Measurements from ENCODE around the gene DCUN1D5.
"Not testable (repeated sequence)": the region's sequence is repeated elsewhere in the genome, so short reads cannot be mapped to it uniquely, and the experiment has no call there.

The DCUN1D5 gene

GRCh38 chr11:103053997-103054396 is 38.0 kb downstream of the DCUN1D5 start:
- FAIRE-seq, result no peak

- FAIRE-seq, result no peak
Observed at GRCh38 chr11:103051981-103052380, 40.0 kb downstream of the DCUN1D5 start.

- FAIRE-seq, result no peak
Observed at GRCh38 chr11:103051151-103051801, 40.7 kb downstream of the DCUN1D5 start.

DNA sequence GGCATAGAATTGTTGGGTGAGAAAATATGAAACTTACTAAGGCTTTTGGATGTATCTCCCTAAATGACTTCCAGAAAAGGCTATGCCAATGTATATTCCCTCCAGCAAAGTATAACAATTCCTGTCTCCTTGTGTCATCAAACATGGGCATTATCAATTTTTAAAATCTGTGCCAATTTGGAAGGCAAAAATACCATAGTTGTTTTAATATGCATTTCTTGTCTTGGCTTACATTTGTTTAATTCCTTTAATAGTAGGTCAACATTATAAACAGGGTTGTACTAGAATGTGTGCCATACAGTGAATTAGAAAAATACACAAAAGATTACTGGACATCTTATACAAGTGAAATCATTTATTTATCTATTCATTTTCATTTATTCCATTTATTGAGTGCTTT is 41.6 kb downstream of the DCUN1D5 start:
- FAIRE-seq, result no peak

GRCh38 chr11:103047837-103048236 is 44.1 kb downstream of the DCUN1D5 start:
- no peak for FAIRE-seq

- FAIRE-seq, result no peak
Observed at GRCh38 chr11:103043826-103044678, 47.9 kb downstream of the DCUN1D5 start.

GRCh38 chr11:103042161-103042560 is 49.8 kb downstream of the DCUN1D5 start:
- no peak for FAIRE-seq

GRCh38 chr11:103035791-103036434 is 56.0 kb downstream of the DCUN1D5 start:
- no peak for FAIRE-seq

DNA sequence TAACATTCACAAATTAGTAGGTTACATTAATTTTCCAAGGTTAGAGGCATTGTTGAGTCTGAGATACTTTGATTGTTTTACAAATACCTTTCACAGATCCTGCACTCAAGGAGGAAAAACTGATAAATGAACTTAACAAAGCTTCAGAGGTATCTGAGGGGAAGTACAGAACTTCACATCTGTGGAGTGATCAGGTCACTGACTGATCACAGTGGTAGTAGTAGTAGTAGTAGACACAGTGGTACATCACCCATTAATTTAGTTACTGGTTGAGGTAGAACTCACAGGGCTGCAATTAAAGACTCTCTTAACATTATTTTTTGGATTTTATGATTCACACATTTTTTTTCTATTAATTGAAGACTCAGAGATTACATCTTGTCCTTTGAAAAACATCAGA is 56.7 kb downstream of the DCUN1D5 start:
- FAIRE-seq, result no peak

DNA sequence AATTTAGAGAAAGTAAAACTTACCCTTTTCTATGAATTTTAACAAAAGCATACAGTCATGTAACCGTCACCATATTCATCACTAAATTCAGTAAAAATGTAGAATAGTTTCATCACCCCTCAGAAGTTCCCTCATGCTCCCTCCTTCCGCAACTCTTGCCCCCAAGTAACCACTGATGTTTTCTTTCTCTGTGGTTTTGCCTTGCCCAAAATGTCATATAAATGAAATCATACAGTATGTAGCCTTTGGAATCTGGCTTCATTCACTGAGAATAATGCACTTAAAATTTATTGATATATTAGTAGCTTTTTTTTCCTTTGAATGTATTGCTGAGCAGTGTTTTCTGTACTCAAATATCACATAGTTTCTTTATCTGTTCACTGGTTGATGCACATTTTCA is 60.1 kb downstream of the DCUN1D5 start:
- FAIRE-seq, result no peak

DNA sequence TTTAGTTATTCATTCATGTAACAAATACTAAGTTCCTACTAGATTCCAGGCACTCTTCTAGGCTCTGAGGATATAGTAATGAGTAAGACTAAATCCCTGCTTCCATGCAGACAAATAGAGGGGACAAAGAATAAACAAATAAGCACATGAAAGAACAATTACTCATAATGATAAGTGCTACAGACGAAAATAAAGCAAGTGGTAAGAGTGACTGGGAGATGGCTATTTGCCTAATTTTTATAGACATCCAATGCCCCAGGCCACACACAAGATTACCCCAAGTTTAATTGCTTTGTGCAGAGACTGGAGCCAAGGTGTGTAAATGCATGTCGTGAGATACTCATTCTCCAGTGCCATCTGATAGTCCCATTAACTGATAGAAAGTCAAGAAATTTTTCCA is 62.6 kb downstream of the DCUN1D5 start:
- no peak for FAIRE-seq

GRCh38 chr11:103028304-103029020 is 63.5 kb downstream of the DCUN1D5 start:
- FAIRE-seq, result not testable (repeated sequence)

DNA sequence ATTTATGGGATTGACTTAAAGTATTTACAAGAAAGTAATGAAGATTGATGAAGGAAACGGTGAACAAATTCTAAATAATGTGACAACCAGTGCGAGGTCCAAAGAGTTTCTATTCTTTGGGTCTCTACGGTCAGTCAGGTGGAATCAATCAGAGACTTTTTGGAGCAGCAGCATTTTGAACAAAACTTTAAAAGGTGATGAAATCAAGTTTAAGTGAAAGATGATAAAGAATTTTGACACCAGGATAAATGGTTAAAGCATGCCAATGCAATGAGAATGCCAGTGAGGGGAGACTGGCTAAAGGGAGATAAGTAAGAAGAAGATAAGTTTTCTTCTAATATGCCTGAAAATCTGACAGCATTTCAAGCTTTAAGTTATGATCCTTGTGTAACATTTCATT is 67.9 kb downstream of the DCUN1D5 start:
- FAIRE-seq, result no peak

DNA sequence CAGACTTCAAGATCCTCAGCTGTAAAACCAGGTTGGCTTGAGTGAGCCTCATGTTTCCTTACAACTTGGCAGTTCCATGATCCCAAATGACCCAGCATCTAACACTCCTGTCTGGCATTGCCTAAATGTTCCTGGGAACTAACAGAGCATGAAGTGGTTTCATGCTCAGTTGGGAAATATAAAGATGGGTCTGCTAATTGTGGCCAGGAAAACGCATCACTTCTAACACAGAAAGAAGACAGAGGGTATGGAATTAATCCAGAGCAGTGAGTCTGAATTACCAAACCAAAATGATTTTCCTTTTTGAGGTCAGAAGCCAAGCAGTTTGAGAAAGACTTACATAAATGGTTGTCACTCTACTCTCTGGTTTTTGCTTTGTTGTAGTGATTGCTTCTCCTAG is 75.9 kb downstream of the DCUN1D5 start:
- FAIRE-seq, result no peak

DNA sequence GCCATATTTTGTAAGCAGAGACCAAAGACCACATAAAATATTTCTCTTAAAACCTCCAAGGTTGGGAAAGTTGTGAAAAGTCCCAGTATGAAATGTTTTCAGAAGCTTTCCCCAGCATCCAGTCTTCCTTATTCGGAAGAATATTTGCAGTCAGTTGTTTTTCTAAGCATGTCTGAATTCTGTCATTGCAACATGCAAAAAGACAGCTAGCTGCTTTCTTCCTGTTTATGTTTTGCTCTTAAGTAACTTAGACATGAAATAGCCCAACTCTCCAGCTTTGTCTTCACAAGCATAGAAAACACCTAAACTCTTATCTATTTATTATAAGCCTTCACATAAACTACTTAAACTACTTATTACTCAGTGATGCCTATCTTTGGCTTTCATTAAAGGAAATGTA is 78.5 kb downstream of the DCUN1D5 start:
- FAIRE-seq, result no peak

All from colon (tissue), 2 donors.